GM18519 (cell line): ENCODE measurements around the gene COQ4.

Source experiments
- ATAC-seq: cut with Tn5 transposase; IDR thresholded peaks from one replicate; pipeline ENCODE4 v1.9.1; 2021; ENCODE audit warnings: mild to moderate bottlenecking, moderate library complexity; ENCODE audit not compliant: unreplicated experiment, low FRiP score

The COQ4 gene

GRCh38 chr9:128372188-128372641 lies 49.6 kb downstream of the COQ4 start:
- ATAC-seq: no peak

GRCh38 chr9:128372784-128373183 lies 50.1 kb downstream of the COQ4 start:
- ATAC-seq: no peak

- no peak for ATAC-seq
Measured at GRCh38 chr9:128374221-128374675, 51.6 kb downstream of the COQ4 start.

GRCh38 chr9:128375865-128376264 lies 53.2 kb downstream of the COQ4 start:
- ATAC-seq: no peak

- ATAC-seq: no peak
Measured at GRCh38 chr9:128382261-128382660, 59.6 kb downstream of the COQ4 start.

- no peak for ATAC-seq
Measured at GRCh38 chr9:128383007-128383753, 60.5 kb downstream of the COQ4 start.
